C4-2B (cell line): ENCODE data around the gene PCSK6.

Source experiments
- CTCF ChIP-seq: fragments of 450-650 bp; conservative IDR thresholded peaks from 2 replicates; pipeline ENCODE4 v1.5.1; 2017; ENCODE audit warnings: mild to moderate bottlenecking
- ZFX ChIP-seq: fragments of 450-650 bp; IDR thresholded peaks from 2 replicates; pipeline ENCODE4 v1.6.1; 2017

GRCh38 chr15:101446518-101447167 is 42.9 kb downstream of the PCSK6 start:
- TF ChIP-seq CTCF (no peak), ZFX (no peak)
